Measurements from ENCODE around the gene OPN1MW3. TPM values are rescaled to one million over a fixed set of nuclear protein-coding genes. Genes with fewer than 3 reads are reported as not detected.

OPN1MW3 gene
- total RNA-seq, 1 experiment from 2014 or later, result not detected

GRCh38 chrX:154320406-154320805, 63.0 kb downstream of the OPN1MW3 start:
- in situ Hi-C loops (cut with HindIII; ENCODE audit: low sequenced_read_pairs), result no loop called here
- no peak for DNase-seq (ENCODE audit: low spot score)

Other genes starting within 250 kb of the OPN1MW3 start
- gene IRAK1, start 237.7 kb upstream of the OPN1MW3 start, total RNA-seq (2014; rRNA removed; shearing (Covaris generic)), result 140 and 144 TPM in 2 replicates
- 19.8 and 33.1 TPM in 2 replicates for gene MECP2, start 159.9 kb upstream of the OPN1MW3 start, total RNA-seq (2014; rRNA removed; shearing (Covaris generic))
- gene OPN1LW, start 113.3 kb upstream of the OPN1MW3 start, total RNA-seq (2014; rRNA removed; shearing (Covaris generic)), result not detected in 2 replicates
- not detected in 2 replicates for gene OPN1MW, start 75.0 kb upstream of the OPN1MW3 start, total RNA-seq (2014; rRNA removed; shearing (Covaris generic))
- gene OPN1MW2, start 37.8 kb upstream of the OPN1MW3 start, total RNA-seq (2014; rRNA removed; shearing (Covaris generic)), result not detected in 2 replicates
- not detected in 2 replicates for gene TEX28, start 37.5 kb downstream of the OPN1MW3 start, total RNA-seq (2014; rRNA removed; shearing (Covaris generic))
- gene TKTL1, start 38.2 kb downstream of the OPN1MW3 start, total RNA-seq (2014; rRNA removed; shearing (Covaris generic)), result not detected in 2 replicates
- gene FLNA, start 117.1 kb downstream of the OPN1MW3 start, total RNA-seq (2014; rRNA removed; shearing (Covaris generic)), result 811 and 832 TPM in 2 replicates
- gene EMD, start 121.7 kb downstream of the OPN1MW3 start, total RNA-seq (2014; rRNA removed; shearing (Covaris generic)), result 49.8 and 72.5 TPM in 2 replicates
- gene RPL10, start 140.8 kb downstream of the OPN1MW3 start, total RNA-seq (2014; rRNA removed; shearing (Covaris generic)), result 2,883 and 3,419 TPM in 2 replicates
- gene DNASE1L1, start 151.7 kb downstream of the OPN1MW3 start, total RNA-seq (2014; rRNA removed; shearing (Covaris generic)), result 20.5 and 41.3 TPM in 2 replicates
- gene TAFAZZIN, start 154.0 kb downstream of the OPN1MW3 start, total RNA-seq (2014; rRNA removed; shearing (Covaris generic)), result 16.9 and 39.4 TPM in 2 replicates
- 48.9 and 60.6 TPM in 2 replicates for gene ATP6AP1, start 171.1 kb downstream of the OPN1MW3 start, total RNA-seq (2014; rRNA removed; shearing (Covaris generic))
- gene GDI1, start 179.6 kb downstream of the OPN1MW3 start, total RNA-seq (2014; rRNA removed; shearing (Covaris generic)), result 51.4 and 57.6 TPM in 2 replicates
- gene FAM50A, start 186.6 kb downstream of the OPN1MW3 start, total RNA-seq (2014; rRNA removed; shearing (Covaris generic)), result 56.1 and 63.4 TPM in 2 replicates
- gene PLXNA3, start 200.7 kb downstream of the OPN1MW3 start, total RNA-seq (2014; rRNA removed; shearing (Covaris generic)), result 3.6 and 6.0 TPM in 2 replicates
- 72.0 and 79.9 TPM in 2 replicates for gene LAGE3, start 221.7 kb downstream of the OPN1MW3 start, total RNA-seq (2014; rRNA removed; shearing (Covaris generic))
- gene UBL4A, start 229.0 kb downstream of the OPN1MW3 start, total RNA-seq (2014; rRNA removed; shearing (Covaris generic)), result 48.2 and 58.1 TPM in 2 replicates
- gene SLC10A3, start 233.0 kb downstream of the OPN1MW3 start, total RNA-seq (2014; rRNA removed; shearing (Covaris generic)), result 12.6 and 24.0 TPM in 2 replicates